A549 (cell line): ENCODE data around the gene ACBD4.

Source experiments
- CBX8 ChIP-seq: fragments of 200-600 bp; sonication (generic); IDR thresholded peaks from 2 replicates; pipeline ENCODE4 v1.6.1; 2016
- CEBPB ChIP-seq, 2 experiments: fragments of >200 bp in 1 of 2; sonication (Bioruptor Twin) in 1 of 2; formaldehyde crosslinking in 1 of 2; IDR thresholded peaks; 2 replicates each; pipeline ENCODE4 v1.6.1; 2012 to 2016
- CHD2 ChIP-seq: fragments of 150-350 bp; IDR thresholded peaks from 2 replicates; pipeline ENCODE4 v1.6.1; 2014; ENCODE audit warnings: low read length; ENCODE audit not compliant: partially characterized antibody
- CTCF ChIP-seq: fragments of >200 bp; sonication (Bioruptor Twin); formaldehyde crosslinking; IDR thresholded peaks from 3 replicates; pipeline ENCODE4 v1.5.1; 2016
- E2F6 ChIP-seq: IDR thresholded peaks from 2 replicates; pipeline ENCODE4 v1.6.1; 2012; ENCODE audit warnings: low read depth, borderline replicate concordance
- EP300 ChIP-seq, 2 experiments: fragments of >200 bp; sonication (Bioruptor Twin); formaldehyde crosslinking; IDR thresholded peaks; 2 replicates in 1 of 2; 3 replicates in 1 of 2; pipeline ENCODE4 v1.6.1; 2016 to 2017
- HOXA7 ChIP-seq: fragments of 250-450 bp; sonication (Bioruptor Pico); IDR thresholded peaks from 2 replicates; pipeline ENCODE4 v1.5.0; 2020; ENCODE audit warnings: mild to moderate bottlenecking, moderate library complexity
- MYC ChIP-seq: IDR thresholded peaks from 2 replicates; pipeline ENCODE4 v1.6.1; 2012; ENCODE audit warnings: mild to moderate bottlenecking, inconsistent platforms, low read length, improper control_type of control experiment, borderline replicate concordance
- PHF8 ChIP-seq: fragments of 200-600 bp; sonication (generic); IDR thresholded peaks from 2 replicates; pipeline ENCODE4 v1.6.1; 2016; ENCODE audit warnings: low read depth, mild to moderate bottlenecking, antibody characterized with exemption, moderate library complexity, borderline replicate concordance
- POLR2A ChIP-seq: IDR thresholded peaks from 2 replicates; pipeline ENCODE4 v1.6.1; 2012; ENCODE audit warnings: mild to moderate bottlenecking, low read length
- POLR2AphosphoS2 ChIP-seq: conservative IDR thresholded peaks from 2 replicates; pipeline ENCODE4 v1.6.1; 2012; ENCODE audit warnings: low read length, improper control_type of control experiment, inconsistent platforms
- ZNF302 ChIP-seq: fragments of 250-450 bp; sonication (Bioruptor Pico); IDR thresholded peaks from 2 replicates; pipeline ENCODE4 v1.9.0; 2021; ENCODE audit warnings: inconsistent platforms, mild to moderate bottlenecking, moderate library complexity

- TF ChIP-seq CTCF (no peak), CEBPB (IDR thresholded peaks at IDR 0.05) (no peak), PHF8 (no peak), HOXA7 (CRISPR knock-in tag) (no peak), POLR2A (no peak), E2F6 (no peak), CHD2 (no peak), EP300 (IDR thresholded peaks at IDR 0.05) (no peak), MYC (no peak), ZNF302 (CRISPR knock-in tag) (no peak), POLR2AphosphoS2 (no peak), CBX8 (no peak)
Measured at GRCh38 chr17:45143767-45144198, 8.3 kb downstream of the ACBD4 start.
